HepG2 (cell line): ENCODE measurements around the gene HELZ2.

Experiments
- NFE2L1 ChIP-seq: sonication (generic); formaldehyde crosslinking; IDR thresholded peaks from 2 replicates; pipeline ENCODE4 v1.4.0; 2020; ENCODE audit warnings: missing genetic modification reagents, mild to moderate bottlenecking, borderline replicate concordance
- RELA ChIP-seq: sonication (generic); formaldehyde crosslinking; IDR thresholded peaks from 2 replicates; pipeline ENCODE4 v1.4.0; 2020; ENCODE audit warnings: missing genetic modification reagents
- RXRA ChIP-seq: sonication (generic); formaldehyde crosslinking; IDR thresholded peaks from 2 replicates; pipeline ENCODE4 v1.5.1; 2020; ENCODE audit warnings: missing genetic modification reagents
- ZNF577 ChIP-seq: sonication (generic); formaldehyde crosslinking; IDR thresholded peaks from 2 replicates; pipeline ENCODE4 v1.4.0; 2020; ENCODE audit warnings: mild to moderate bottlenecking, low read depth, missing genetic modification reagents, borderline replicate concordance

DNA sequence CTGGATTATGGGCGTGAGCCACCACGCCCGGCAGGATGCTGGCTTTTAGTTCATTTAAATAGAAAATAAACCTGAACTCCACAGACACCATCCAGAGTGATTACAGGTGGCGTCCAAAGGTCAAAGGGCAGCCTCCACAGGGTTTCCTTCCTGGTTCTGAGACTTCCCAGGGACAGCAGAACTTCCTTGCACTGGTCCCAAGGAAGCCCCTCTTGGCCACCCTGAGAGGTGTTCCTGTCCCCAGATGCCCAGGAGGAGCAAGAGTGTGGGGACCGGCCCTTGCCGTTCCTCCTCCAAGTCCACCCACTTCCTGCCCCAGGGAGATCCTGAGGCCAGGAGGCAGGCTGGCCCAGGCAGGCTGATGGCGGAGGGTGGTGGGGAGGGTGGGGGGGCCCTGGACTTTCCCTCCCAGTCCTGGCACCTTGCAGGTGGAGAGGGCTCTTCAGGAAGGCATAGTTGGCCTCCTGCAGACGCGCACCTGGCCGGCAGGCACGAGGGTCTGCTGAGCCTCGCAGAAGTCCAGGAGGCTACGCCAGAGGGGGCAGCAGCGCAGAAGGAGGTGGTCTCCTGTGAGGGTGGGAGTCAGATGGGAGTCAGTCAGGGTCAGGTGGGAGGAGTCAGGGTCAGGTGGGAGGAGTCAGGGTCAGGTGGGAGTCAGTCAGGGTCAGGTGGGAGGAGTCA lies 15.1 kb downstream of the HELZ2 start:
- TF ChIP-seq ZNF577 (CRISPR knock-in tag) (no peak), RELA (CRISPR knock-in tag) (no peak), NFE2L1 (no peak), RXRA (CRISPR knock-in tag) (no peak)
